AG08396 (cell line): ENCODE data around the gene RHO.
"Not testable (repeated sequence)": the region's sequence is repeated elsewhere in the genome, so short reads cannot be mapped to it uniquely, and the experiment has no call there.

Source experiments
- DNase-seq: peaks from one replicate; pipeline ENCODE4 v3.0.0; 2012; ENCODE audit warnings: low spot score, mixed read lengths

The RHO gene

GRCh38 chr3:129543999-129544398 lies 15.6 kb downstream of the RHO start:
- no peak for DNase-seq

GRCh38 chr3:129545951-129546350 lies 17.5 kb downstream of the RHO start:
- not testable (repeated sequence) for DNase-seq

GRCh38 chr3:129547241-129547640 lies 18.8 kb downstream of the RHO start:
- no peak for DNase-seq

- DNase-seq, result no peak
Observed at GRCh38 chr3:129548104-129548965, 19.9 kb downstream of the RHO start.

GRCh38 chr3:129549006-129549800 lies 20.8 kb downstream of the RHO start:
- DNase-seq, result peak; percentile 75

- no peak for DNase-seq
Observed at GRCh38 chr3:129549805-129550204, 21.4 kb downstream of the RHO start.

GRCh38 chr3:129552287-129553050 lies 24.0 kb downstream of the RHO start:
- no peak for DNase-seq

- no peak for DNase-seq
Observed at GRCh38 chr3:129553171-129553570, 24.7 kb downstream of the RHO start.

- DNase-seq, result no peak
Observed at GRCh38 chr3:129553719-129554118, 25.3 kb downstream of the RHO start.

GRCh38 chr3:129554356-129555152 lies 26.1 kb downstream of the RHO start:
- DNase-seq, result no peak

- no peak for DNase-seq
Observed at GRCh38 chr3:129555153-129555550, 26.7 kb downstream of the RHO start.

GRCh38 chr3:129555616-129556357 lies 27.3 kb downstream of the RHO start:
- no peak for DNase-seq

- DNase-seq, result no peak
Observed at GRCh38 chr3:129556358-129556695, 27.9 kb downstream of the RHO start.

- no peak for DNase-seq
Observed at GRCh38 chr3:129556890-129557547, 28.6 kb downstream of the RHO start.

- DNase-seq, result peak; percentile 55
Observed at GRCh38 chr3:129557548-129557894, 29.1 kb downstream of the RHO start.

GRCh38 chr3:129558081-129558771 lies 29.8 kb downstream of the RHO start:
- DNase-seq, result no peak

- peak; percentile 89 for DNase-seq
Observed at GRCh38 chr3:129558772-129559564, 30.5 kb downstream of the RHO start.

- no peak for DNase-seq
Observed at GRCh38 chr3:129559565-129560079, 31.2 kb downstream of the RHO start.

GRCh38 chr3:129560269-129560787 lies 31.9 kb downstream of the RHO start:
- DNase-seq, result peak; percentile 84
